Measurements from ENCODE around the gene STK36.

Gene STK36

GRCh38 chr2:218631837-218632236 is 40.0 kb upstream of the STK36 start:
- in situ Hi-C loops (cut with MboI; ENCODE audit: low sequenced_read_pairs, unreplicated experiment), result loop anchor here (25.0 kb wide), 1 partner anchor 220 kb away; the partner anchor contains the start of gene VIL1
- TF ChIP-seq CTCF (IDR thresholded peaks at IDR 0.05; ENCODE audit: borderline replicate concordance, control extremely low read depth, extremely low read depth, insufficient read depth, missing control alignments), result no peak
- DNase-seq (ENCODE audit: low spot score), result no peak

- in situ Hi-C loops (cut with MboI; ENCODE audit: low sequenced_read_pairs, unreplicated experiment), result loop anchor here (25.0 kb wide), 1 partner anchor 223 kb away; the partner anchor contains the start of gene VIL1
- no peak for TF ChIP-seq CTCF (IDR thresholded peaks at IDR 0.05; ENCODE audit: borderline replicate concordance, control extremely low read depth, extremely low read depth, insufficient read depth, missing control alignments)
- DNase-seq (ENCODE audit: low spot score), result no peak
These were observed 36.2 kb upstream of the STK36 start for GRCh38 chr2:218635719-218636118.

- DNase-seq (ENCODE audit: low spot score), result no peak
- in situ Hi-C loops (cut with MboI; ENCODE audit: low sequenced_read_pairs, unreplicated experiment), result loop anchor here (25.0 kb wide), 1 partner anchor 226 kb away; the partner anchor contains the start of gene VIL1
- no peak for TF ChIP-seq CTCF (IDR thresholded peaks at IDR 0.05; ENCODE audit: borderline replicate concordance, control extremely low read depth, extremely low read depth, insufficient read depth, missing control alignments)
These were observed 33.5 kb upstream of the STK36 start for GRCh38 chr2:218638372-218638771.

- DNase-seq (ENCODE audit: low spot score), result no peak
- in situ Hi-C loops (cut with MboI; ENCODE audit: low sequenced_read_pairs, unreplicated experiment), result loop anchor here (25.0 kb wide), 1 partner anchor 230 kb away; the partner anchor contains the start of gene VIL1
- TF ChIP-seq CTCF (IDR thresholded peaks at IDR 0.05; ENCODE audit: borderline replicate concordance, control extremely low read depth, extremely low read depth, insufficient read depth, missing control alignments), result no peak
These were observed 29.7 kb upstream of the STK36 start for GRCh38 chr2:218642121-218642656.

GRCh38 chr2:218642786-218643185 is 29.1 kb upstream of the STK36 start:
- TF ChIP-seq CTCF (IDR thresholded peaks at IDR 0.05; ENCODE audit: borderline replicate concordance, control extremely low read depth, extremely low read depth, insufficient read depth, missing control alignments), result no peak
- no peak for DNase-seq (ENCODE audit: low spot score)
- in situ Hi-C loops (cut with MboI; ENCODE audit: low sequenced_read_pairs, unreplicated experiment), result loop anchor here (25.0 kb wide), 1 partner anchor 230 kb away; the partner anchor contains the start of gene VIL1

GRCh38 chr2:218643751-218644310 is 28.1 kb upstream of the STK36 start:
- in situ Hi-C loops (cut with MboI; ENCODE audit: low sequenced_read_pairs, unreplicated experiment), result loop anchor here (25.0 kb wide), 1 partner anchor 232 kb away; the partner anchor contains the start of gene VIL1
- no peak for TF ChIP-seq CTCF (IDR thresholded peaks at IDR 0.05; ENCODE audit: borderline replicate concordance, control extremely low read depth, extremely low read depth, insufficient read depth, missing control alignments)
- no peak for DNase-seq (ENCODE audit: low spot score)

Measured in GM13976 (cell line).